ENCODE data around the gene PPP2R3B. TPM values are rescaled to one million over a fixed set of nuclear protein-coding genes. Genes with fewer than 3 reads are reported as not detected.
"Not testable (repeated sequence)": the region's sequence is repeated elsewhere in the genome, so short reads cannot be mapped to it uniquely, and the experiment has no call there.

The PPP2R3B gene, protein sequence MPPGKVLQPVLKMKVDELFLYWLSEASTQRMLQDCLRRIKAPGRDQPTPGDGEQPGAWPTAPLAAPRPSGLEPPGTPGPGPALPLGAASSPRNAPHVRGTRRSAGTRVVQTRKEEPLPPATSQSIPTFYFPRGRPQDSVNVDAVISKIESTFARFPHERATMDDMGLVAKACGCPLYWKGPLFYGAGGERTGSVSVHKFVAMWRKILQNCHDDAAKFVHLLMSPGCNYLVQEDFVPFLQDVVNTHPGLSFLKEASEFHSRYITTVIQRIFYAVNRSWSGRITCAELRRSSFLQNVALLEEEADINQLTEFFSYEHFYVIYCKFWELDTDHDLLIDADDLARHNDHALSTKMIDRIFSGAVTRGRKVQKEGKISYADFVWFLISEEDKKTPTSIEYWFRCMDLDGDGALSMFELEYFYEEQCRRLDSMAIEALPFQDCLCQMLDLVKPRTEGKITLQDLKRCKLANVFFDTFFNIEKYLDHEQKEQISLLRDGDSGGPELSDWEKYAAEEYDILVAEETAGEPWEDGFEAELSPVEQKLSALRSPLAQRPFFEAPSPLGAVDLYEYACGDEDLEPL
- 10 to 100 TPM in 2 of 4 donors, 1 to 10 TPM in 2; 4.0 to 65.2 (median 13.1) TPM for total RNA-seq

DNA sequence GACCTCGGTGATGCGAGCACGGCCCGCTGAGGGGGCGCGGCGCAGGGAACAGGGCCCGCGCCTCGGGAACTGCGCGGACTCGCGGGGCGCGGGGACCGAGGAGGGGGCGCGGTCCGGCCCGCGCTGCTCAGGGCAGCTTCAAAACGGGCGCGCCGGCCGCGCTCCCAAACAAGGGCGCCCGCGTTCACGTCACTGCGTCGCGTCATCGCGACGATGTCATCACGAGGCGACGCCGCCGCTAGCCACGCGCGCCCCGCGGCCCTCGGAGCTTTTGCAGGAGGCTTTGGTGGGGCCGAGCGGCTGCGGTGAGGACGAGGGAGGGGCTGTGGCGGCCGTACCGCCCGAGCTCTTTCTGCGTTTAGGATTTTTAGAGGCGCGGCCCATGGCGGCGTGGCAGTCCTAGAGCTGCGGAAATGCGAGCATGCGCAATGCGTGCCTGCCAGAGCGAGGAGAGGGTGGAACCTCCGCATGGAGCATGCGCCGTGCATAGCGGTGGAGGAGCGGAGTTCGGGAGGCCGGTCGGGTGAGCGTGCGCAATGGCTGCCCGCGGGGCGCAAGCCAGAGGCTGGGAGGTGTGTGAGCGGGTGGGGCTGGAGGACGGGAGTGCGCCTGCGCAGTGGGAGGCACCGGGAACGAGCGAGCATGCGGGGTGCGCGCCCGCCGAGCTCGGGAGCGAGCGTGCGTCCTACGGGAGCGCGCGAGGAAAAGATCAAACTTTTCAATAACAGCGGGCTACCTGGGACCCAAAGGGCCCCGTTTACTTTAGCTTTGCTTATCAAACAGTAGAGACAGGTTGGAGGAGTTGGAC is at the start of gene PPP2R3B:
Gene PPP2R3B, minus strand, starts transcription at position 140 of the 808 bp plus-strand sequence. CDS start 216 bp downstream, outside the sequence.
- peaks cover 0 to 13% (median 3%) of the 10 kb centered on the region in 4 donors for H3K4me1 ChIP-seq
- H3K27ac ChIP-seq, result peak within 1 kb of the TSS; percentile 95 to 99 (median 99)
- H3K27me3 ChIP-seq, result no peaks in the 10 kb centered on the region
- peak within 1 kb of the TSS; percentile 76 to 100 (median 92) for H3K4me3 ChIP-seq
- TF ChIP-seq, protein P1, sequence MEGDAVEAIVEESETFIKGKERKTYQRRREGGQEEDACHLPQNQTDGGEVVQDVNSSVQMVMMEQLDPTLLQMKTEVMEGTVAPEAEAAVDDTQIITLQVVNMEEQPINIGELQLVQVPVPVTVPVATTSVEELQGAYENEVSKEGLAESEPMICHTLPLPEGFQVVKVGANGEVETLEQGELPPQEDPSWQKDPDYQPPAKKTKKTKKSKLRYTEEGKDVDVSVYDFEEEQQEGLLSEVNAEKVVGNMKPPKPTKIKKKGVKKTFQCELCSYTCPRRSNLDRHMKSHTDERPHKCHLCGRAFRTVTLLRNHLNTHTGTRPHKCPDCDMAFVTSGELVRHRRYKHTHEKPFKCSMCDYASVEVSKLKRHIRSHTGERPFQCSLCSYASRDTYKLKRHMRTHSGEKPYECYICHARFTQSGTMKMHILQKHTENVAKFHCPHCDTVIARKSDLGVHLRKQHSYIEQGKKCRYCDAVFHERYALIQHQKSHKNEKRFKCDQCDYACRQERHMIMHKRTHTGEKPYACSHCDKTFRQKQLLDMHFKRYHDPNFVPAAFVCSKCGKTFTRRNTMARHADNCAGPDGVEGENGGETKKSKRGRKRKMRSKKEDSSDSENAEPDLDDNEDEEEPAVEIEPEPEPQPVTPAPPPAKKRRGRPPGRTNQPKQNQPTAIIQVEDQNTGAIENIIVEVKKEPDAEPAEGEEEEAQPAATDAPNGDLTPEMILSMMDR (IDR thresholded peaks at IDR 0.05), result peak in 2 of 6 experiments; percentile 20 to 23
- TF ChIP-seq POLR2A (IDR thresholded peaks at IDR 0.05), result peak; percentile 61
- H3K36me3 ChIP-seq, result no peaks in the 10 kb centered on the region
- peak; percentile 95 to 99 (median 99) for DNase-seq
- H3K9me3 ChIP-seq, result no peaks in the 10 kb centered on the region

DNA sequence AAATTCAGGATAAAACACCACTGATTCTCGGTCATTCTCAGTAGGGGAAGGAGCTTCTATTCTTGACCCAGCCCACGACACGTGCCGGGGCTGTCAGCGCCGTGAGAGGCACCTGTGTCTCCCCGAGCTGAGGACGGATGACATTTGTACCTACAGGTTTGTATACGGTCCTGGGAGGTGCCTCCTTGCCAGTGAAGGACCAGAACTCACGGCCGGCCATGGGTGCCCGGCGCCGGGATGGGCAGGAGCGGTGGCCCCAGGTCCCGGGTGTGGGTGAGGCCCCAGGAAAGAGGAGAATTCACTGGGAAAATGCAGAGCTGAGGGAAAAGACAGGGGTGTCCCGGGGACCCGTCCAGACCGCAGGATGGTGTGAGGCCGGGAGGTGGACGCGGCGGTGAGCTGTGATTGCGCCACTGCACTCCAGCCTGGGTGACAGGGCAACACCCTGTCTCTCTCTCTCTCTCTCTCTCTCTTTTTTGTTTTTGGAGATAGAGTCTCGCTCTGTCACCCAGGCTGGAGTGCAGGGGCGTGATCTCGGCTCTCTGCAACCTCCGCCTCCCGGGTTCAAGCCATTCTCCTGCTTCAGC is 48.9 kb upstream of the PPP2R3B start:
- no peak for TF ChIP-seq POLR2A (IDR thresholded peaks at IDR 0.05)
- TF ChIP-seq, protein P1 (IDR thresholded peaks at IDR 0.05), result no peak

DNA sequence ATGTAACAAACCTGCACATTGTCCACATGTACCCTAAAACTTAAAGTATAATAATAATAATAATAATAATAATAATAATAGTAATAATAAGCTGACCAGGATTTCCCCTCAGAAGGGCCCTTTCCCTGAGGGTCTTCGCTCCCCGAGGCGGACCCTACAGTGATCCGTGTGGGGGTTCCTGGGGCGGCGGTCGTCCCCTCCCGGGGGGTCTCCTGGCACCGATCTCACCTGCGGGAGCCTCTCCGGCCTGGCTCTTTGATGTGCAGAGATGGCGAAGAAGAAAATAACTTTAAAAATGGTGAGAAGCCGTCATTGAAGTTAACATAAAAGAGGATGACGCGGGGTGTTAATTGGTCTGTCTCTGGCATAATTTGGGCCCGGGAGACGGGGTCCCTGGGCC is 48.2 kb upstream of the PPP2R3B start:
- no peak overlapping the region for H3K27ac ChIP-seq
- no peak overlapping the region for H3K4me3 ChIP-seq
- no peak for DNase-seq
- H3K4me1 ChIP-seq, result no peaks in the 10 kb centered on the region
- no peaks in the 10 kb centered on the region for H3K9me3 ChIP-seq
- TF ChIP-seq, protein P1 (IDR thresholded peaks at IDR 0.05), result no peak
- TF ChIP-seq POLR2A (IDR thresholded peaks at IDR 0.05), result no peak
- H3K36me3 ChIP-seq, result no peaks in the 10 kb centered on the region
- no peaks in the 10 kb centered on the region for H3K27me3 ChIP-seq

More for the DNA sequence above, 48.9 kb upstream of the PPP2R3B start:
- Histone ChIP-seq H3K27ac (no peak overlapping the region), H3K4me3 (no peak overlapping the region), H3K9me3 (no peaks in the 10 kb centered on the region), H3K27me3 (no peaks in the 10 kb centered on the region), H3K36me3 (no peaks in the 10 kb centered on the region), H3K4me1 (no peaks in the 10 kb centered on the region)
- no peak for DNase-seq

DNA sequence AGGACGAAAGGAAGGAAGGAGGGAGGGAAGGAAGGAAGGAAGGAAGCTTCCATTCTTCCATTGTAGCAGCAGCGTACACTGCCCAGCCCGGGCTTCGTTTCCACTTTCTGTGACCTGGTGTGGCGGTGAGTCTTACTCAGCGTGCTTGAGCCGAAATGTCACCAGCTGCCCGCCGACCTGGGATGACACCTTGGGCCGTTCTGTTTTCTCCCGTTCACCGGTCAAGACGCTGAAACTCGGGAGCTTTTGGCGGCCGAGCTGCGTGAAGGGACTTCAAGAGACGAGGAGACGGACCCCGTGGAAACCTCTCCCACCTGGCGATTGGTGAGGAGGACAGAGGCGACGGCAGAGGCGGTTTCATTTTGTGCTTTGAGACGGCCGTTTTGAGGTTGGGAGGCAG is 47.1 kb upstream of the PPP2R3B start:
- Histone ChIP-seq H3K27ac (no peak overlapping the region), H3K4me3 (no peak overlapping the region), H3K4me1 (no peaks in the 10 kb centered on the region), H3K27me3 (no peaks in the 10 kb centered on the region), H3K9me3 (no peaks in the 10 kb centered on the region), H3K36me3 (no peaks in the 10 kb centered on the region)
- peak in 1 of 3 donors; percentile 29 for DNase-seq
- TF ChIP-seq POLR2A (IDR thresholded peaks at IDR 0.05), result no peak
- TF ChIP-seq, protein P1 (IDR thresholded peaks at IDR 0.05), result no peak

DNA sequence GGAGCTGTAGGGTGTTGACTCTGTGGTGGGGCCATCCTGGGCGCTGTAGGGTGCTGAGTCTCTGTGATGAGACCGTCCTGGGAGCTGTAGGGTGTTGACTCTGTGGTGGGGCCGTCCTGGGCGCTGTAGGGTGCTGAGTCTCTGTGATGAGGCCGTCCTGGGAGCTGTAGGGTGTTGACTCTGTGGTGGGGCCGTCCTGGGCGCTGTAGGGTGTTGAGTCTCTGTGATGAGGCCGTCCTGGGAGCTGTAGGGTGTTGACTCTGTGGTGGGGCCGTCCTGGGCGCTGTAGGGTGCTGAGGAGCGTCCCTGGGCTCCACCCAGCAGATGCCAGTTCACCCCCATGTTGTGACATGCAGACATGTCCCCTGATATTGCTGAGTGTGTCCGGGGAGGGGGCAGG is 46.0 kb upstream of the PPP2R3B start:
- H3K4me1 ChIP-seq, H3K4me3 ChIP-seq, DNase-seq, H3K27ac ChIP-seq, H3K36me3 ChIP-seq, H3K27me3 ChIP-seq, H3K9me3 ChIP-seq: not testable (repeated sequence)

Data from Peyer's patch (tissue), 4 donors.